Measurements from ENCODE around the gene OR2K2. TPM values are rescaled to one million over a fixed set of nuclear protein-coding genes. Genes with fewer than 3 reads are reported as not detected.

OR2K2 gene
- total RNA-seq, 6 experiments from 2014 or later, result not detected

- H3K27me3 Mint-ChIP-seq (ENCODE audit: insufficient read depth), result no peaks in the 10 kb centered on the region; the same call in 1 of the 2 replicates
- DNase-seq, result peak; percentile 58
- TF ChIP-seq CTCF (IDR thresholded peaks at IDR 0.05), result no peak
- H3K4me3 Mint-ChIP-seq, result peak overlapping the region; percentile 4; the same call in 1 of the 2 replicates
- H3K9me3 Mint-ChIP-seq, result no peaks in the 10 kb centered on the region
- peaks cover 49% of the 10 kb centered on the region for H3K36me3 Mint-ChIP-seq (ENCODE audit: low read depth)
- H3K4me1 Mint-ChIP-seq (ENCODE audit: low read depth), result peaks cover 24% of the 10 kb centered on the region
- H3K27ac Mint-ChIP-seq, result peak overlapping the region; percentile 70
Measured at GRCh38 chr9:111362526-111362925, 32.5 kb upstream of the OR2K2 start.

GRCh38 chr9:111360881-111361280 lies 30.9 kb upstream of the OR2K2 start:
- Mint-ChIP-seq H3K36me3 (ENCODE audit: low read depth) (peaks cover 42% of the 10 kb centered on the region), H3K27me3 (ENCODE audit: insufficient read depth) (peaks cover under 1% of the 10 kb centered on the region; the same call in 1 of the 2 replicates), H3K4me3 (no peak overlapping the region), H3K4me1 (ENCODE audit: low read depth) (peaks cover 40% of the 10 kb centered on the region), H3K27ac (no peak overlapping the region), H3K9me3 (peaks cover 2% of the 10 kb centered on the region; the same call in 1 of the 2 replicates)
- no peak for TF ChIP-seq CTCF (IDR thresholded peaks at IDR 0.05)
- DNase-seq, result no peak

- H3K27me3 Mint-ChIP-seq (ENCODE audit: insufficient read depth), result peaks cover 2% of the 10 kb centered on the region; the same call in 1 of the 2 replicates
- H3K4me3 Mint-ChIP-seq, result peak overlapping the region; percentile 83
- TF ChIP-seq CTCF (IDR thresholded peaks at IDR 0.05), result no peak
- peaks cover 4% of the 10 kb centered on the region; the same call in 1 of the 2 replicates for H3K9me3 Mint-ChIP-seq
- peak; percentile 72 for DNase-seq
- peaks cover 23% of the 10 kb centered on the region for H3K4me1 Mint-ChIP-seq (ENCODE audit: low read depth)
- peaks cover 19% of the 10 kb centered on the region for H3K36me3 Mint-ChIP-seq (ENCODE audit: low read depth)
- H3K27ac Mint-ChIP-seq, result peak overlapping the region; percentile 68
Measured at GRCh38 chr9:111356481-111357244, 26.6 kb upstream of the OR2K2 start.

- peaks cover 4% of the 10 kb centered on the region; the same call in 1 of the 2 replicates for H3K9me3 Mint-ChIP-seq
- H3K27me3 Mint-ChIP-seq (ENCODE audit: insufficient read depth), result peaks cover 2% of the 10 kb centered on the region; the same call in 1 of the 2 replicates
Measured at GRCh38 chr9:111352545-111352944, 22.5 kb upstream of the OR2K2 start.

GRCh38 chr9:111350556-111350955 lies 20.5 kb upstream of the OR2K2 start:
- no peak overlapping the region for H3K27ac Mint-ChIP-seq
- TF ChIP-seq CTCF (IDR thresholded peaks at IDR 0.05), result no peak
- H3K36me3 Mint-ChIP-seq (ENCODE audit: low read depth), result no peaks in the 10 kb centered on the region
- peaks cover 4% of the 10 kb centered on the region; the same call in 1 of the 2 replicates for H3K4me1 Mint-ChIP-seq (ENCODE audit: low read depth)
- no peak for DNase-seq
- H3K9me3 Mint-ChIP-seq, result no peaks in the 10 kb centered on the region
- 0 out of 2 replicates have a peak, but pooled peaks cover 2% of the 10 kb centered on the region for H3K27me3 Mint-ChIP-seq (ENCODE audit: insufficient read depth)
- H3K4me3 Mint-ChIP-seq, result no peak overlapping the region

More at GRCh38 chr9:111352545-111352944, 22.5 kb upstream of the OR2K2 start:
- no peak overlapping the region for H3K4me3 Mint-ChIP-seq
- H3K4me1 Mint-ChIP-seq (ENCODE audit: low read depth), result peaks cover 24% of the 10 kb centered on the region
- TF ChIP-seq CTCF (IDR thresholded peaks at IDR 0.05), result no peak
- DNase-seq, result no peak
- H3K27ac Mint-ChIP-seq, result no peak overlapping the region
- H3K36me3 Mint-ChIP-seq (ENCODE audit: low read depth), result peaks cover 6% of the 10 kb centered on the region; the same call in 1 of the 2 replicates
